Astrocyte of the spinal cord (primary cell): Measurements from ENCODE around the gene EHBP1L1.
A peak's percentile ranks its signal among the peaks of the same experiment; 100 is the strongest.

Source experiments
- DNase-seq: peaks from one replicate; pipeline ENCODE4 v3.0.0; 2011; ENCODE audit warnings: low read depth, low spot score
- H3K4me3 ChIP-seq: 2 replicates; pipeline ENCODE4 v1.5.1; 2011; ENCODE audit warnings: low read depth, mild to moderate bottlenecking, low read length, moderate library complexity
- in situ Hi-C: cut with HindIII; loops from 2 replicates; pipeline ENCODE4 v1.10.0; 2017; ENCODE audit warnings: low sequenced_read_pairs
- TF ChIP-seq, protein P1 (sequence below): IDR thresholded peaks from 2 replicates; pipeline ENCODE4 v1.5.1; 2012; ENCODE audit warnings: low read depth, mild to moderate bottlenecking, low read length, inconsistent platforms

EHBP1L1 gene

DNA sequence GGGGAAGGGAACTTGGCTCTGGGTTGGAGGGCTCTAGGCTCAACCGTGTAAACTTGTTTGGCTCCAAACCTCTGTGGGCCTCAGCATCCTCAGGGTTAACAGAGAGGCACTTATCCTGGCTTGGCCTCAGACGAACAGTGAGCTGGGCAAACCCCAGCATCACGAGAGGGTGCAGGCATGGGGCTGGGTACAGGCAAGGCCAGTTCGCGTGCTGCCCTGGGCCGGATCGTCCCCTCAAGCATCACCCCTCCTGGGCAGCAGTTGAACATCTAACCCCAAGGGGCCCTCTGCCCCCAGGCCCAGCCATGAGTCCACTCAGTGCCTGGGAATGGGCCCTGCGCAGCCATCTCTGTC, 1.9 kb downstream of the EHBP1L1 start:
- peak overlapping the region; percentile 51 for H3K4me3 ChIP-seq
- in situ Hi-C loops = no loop called here
- no peak for DNase-seq
- TF ChIP-seq, protein P1, sequence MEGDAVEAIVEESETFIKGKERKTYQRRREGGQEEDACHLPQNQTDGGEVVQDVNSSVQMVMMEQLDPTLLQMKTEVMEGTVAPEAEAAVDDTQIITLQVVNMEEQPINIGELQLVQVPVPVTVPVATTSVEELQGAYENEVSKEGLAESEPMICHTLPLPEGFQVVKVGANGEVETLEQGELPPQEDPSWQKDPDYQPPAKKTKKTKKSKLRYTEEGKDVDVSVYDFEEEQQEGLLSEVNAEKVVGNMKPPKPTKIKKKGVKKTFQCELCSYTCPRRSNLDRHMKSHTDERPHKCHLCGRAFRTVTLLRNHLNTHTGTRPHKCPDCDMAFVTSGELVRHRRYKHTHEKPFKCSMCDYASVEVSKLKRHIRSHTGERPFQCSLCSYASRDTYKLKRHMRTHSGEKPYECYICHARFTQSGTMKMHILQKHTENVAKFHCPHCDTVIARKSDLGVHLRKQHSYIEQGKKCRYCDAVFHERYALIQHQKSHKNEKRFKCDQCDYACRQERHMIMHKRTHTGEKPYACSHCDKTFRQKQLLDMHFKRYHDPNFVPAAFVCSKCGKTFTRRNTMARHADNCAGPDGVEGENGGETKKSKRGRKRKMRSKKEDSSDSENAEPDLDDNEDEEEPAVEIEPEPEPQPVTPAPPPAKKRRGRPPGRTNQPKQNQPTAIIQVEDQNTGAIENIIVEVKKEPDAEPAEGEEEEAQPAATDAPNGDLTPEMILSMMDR = no peak

DNA sequence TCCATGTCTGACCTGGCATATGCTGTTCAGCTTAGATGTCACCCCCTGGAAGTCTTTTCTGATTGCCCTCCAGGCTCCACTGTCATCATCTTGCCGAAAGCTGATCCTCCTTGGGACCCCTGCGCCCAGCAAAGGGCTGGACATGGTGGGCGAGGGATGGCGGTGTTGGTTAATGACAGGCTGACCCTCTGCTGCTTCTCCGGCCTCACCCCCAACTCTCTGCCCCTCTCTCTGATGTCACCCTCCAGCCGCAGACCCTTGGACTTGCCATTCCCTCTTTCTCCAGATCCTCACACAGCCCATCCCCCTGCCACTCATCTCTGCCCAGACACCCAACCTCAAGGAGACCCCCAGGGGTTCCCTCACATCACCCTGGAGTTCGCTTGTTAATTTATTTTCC, 2.3 kb downstream of the EHBP1L1 start:
- in situ Hi-C loops = no loop called here
- no peak overlapping the region for H3K4me3 ChIP-seq
- DNase-seq = no peak
- TF ChIP-seq, protein P1 = no peak

DNA sequence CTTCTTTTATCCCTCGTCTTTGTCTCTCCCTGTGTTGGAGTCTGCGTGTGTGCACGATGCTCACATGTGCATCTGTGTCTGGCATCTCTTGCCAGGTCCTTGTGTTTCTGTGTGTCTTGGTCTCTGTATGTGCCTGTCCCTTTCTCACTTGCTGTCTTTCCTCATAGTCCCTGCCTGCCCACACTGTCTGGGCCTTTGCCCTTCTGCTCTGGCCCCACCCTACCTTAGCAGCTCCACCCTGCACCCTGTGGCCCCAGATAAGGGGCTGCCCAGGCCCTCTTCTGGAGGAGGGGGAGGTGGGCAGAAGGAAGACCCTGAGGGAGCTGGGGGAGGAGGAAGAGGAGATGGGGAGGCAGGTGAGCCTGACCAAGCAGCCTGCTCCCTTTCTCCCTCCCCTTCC, 2.8 kb downstream of the EHBP1L1 start:
- in situ Hi-C loops = no loop called here

DNA sequence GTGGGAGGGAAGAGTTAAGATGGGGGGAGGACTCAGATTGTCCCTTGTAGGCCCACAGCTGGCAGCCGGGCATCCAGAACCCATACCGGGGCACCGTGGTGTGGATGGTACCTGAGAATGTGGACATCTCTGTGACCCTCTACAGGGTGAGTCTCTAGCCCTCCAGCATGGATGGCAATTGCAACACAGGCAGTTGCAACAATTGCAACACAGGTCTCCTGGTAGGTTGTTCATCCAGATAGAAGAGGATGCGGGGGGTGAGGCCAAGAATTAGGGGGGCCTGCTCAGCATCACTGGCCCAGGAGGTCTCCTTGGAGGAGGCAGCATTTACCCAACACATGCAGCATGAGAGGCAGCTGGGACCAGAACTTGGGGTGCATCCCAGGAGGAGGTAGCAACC, 3.4 kb downstream of the EHBP1L1 start:
- TF ChIP-seq, protein P1 = no peak
- DNase-seq = no peak
- H3K4me3 ChIP-seq = no peak overlapping the region
- in situ Hi-C loops = no loop called here

More for the DNA sequence above, 2.8 kb downstream of the EHBP1L1 start:
- no peak overlapping the region for H3K4me3 ChIP-seq
- TF ChIP-seq, protein P1 = no peak
- DNase-seq = no peak

DNA sequence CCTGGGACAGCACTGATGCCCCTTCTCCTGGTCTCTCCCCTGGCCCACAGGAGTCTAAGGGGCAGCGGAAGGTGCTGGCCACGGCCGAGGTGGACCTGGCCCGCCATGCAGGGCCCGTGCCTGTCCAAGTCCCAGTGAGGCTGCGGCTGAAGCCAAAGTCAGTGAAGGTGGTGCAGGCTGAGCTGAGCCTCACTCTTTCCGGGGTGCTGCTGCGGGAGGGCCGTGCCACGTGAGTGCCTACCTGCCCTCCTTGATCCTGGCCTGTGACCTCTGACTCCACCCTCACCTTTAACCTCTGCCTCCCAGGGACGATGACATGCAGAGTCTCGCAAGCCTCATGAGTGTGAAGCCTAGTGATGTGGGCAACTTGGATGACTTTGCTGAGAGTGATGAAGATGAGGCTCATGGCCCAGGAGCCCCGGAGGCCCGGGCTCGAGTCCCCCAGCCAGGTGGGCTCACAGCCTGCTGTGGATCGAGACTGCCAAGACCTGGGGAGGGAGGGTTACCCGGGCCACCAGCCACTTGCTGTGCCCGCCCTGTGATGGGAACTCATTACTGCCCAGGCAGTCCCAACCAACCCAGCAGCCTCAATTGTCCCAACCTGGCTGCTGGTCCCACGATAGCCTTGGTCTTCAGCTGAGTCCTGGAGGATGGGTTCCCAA, 4.3 kb downstream of the EHBP1L1 start:
- no peak overlapping the region for H3K4me3 ChIP-seq
- TF ChIP-seq, protein P1 = no peak
- DNase-seq = no peak
- in situ Hi-C loops = no loop called here

DNA sequence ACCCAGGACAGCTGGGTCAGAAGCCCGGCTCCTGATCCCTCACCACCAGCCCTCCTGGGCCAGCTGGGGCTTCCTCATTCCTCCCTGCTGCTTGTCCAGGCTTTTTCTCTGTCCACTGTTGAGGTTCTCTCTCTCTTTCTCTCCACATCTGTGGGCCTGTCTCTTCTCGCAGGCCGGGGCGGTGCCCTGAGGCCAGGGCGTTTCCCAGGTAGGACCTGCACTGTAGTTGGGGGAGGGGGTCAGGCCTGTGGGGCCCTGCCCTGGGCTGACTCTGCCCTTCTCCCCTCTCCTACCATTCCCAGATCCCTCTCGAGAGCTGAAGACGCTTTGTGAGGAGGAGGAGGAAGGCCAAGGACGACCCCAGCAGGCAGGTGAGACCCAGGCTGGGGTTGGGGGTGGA, 4.9 kb downstream of the EHBP1L1 start:
- in situ Hi-C loops = no loop called here
- no peak for DNase-seq
- H3K4me3 ChIP-seq = no peak overlapping the region
- TF ChIP-seq, protein P1 = no peak

DNA sequence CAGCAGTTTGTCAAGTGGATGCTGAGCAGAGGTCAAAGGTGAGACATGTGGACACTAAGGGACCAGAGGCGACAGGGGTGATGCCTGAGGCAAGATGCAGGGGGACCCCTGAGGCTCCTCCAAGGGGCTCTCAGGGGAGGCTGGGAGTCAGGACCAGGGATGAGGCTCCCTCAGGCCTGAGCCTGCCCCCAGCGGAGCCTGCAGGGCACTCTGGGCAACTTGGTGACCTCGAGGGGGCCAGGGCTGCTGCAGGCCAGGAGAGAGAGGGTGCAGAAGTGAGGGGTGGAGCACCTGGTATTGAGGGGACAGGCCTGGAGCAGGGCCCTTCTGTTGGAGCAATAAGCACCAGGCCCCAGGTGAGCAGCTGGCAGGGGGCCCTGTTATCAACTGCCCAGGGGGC, 6.1 kb downstream of the EHBP1L1 start:
- no peak overlapping the region for H3K4me3 ChIP-seq
- no peak for DNase-seq
- TF ChIP-seq, protein P1 = no peak
- in situ Hi-C loops = no loop called here
